ENCODE results near the gene ZNF738.

Gene ZNF738

GRCh38 chr19:21423057-21424041 lies 64.5 kb downstream of the ZNF738 start:
- DNase-seq, result no peak

All from NCI-H1048 (cell line).